K562 (cell line): Measurements from ENCODE around the gene TRAPPC2B. TPM values are rescaled to one million over a fixed set of nuclear protein-coding genes. Genes with fewer than 3 reads are reported as not detected.

ENCODE experiments used
- CLOCK ChIP-seq: fragments of 250-450 bp; sonication (Bioruptor Pico); IDR thresholded peaks from 2 replicates; pipeline ENCODE4 v1.4.0; 2020; ENCODE audit warnings: mild to moderate bottlenecking, moderate library complexity, borderline replicate concordance
- CREB3L1 ChIP-seq: fragments of 450-650 bp; IDR thresholded peaks from 2 replicates; pipeline ENCODE4 v1.6.1; 2014; ENCODE audit warnings: low read depth, mild to moderate bottlenecking, moderate library complexity, borderline replicate concordance
- CXXC5 ChIP-seq: fragments of 250-450 bp; sonication (Bioruptor Pico); IDR thresholded peaks from 2 replicates; pipeline ENCODE4 v1.8.0; 2022; ENCODE audit warnings: inconsistent platforms, mild to moderate bottlenecking, moderate library complexity
- FOS ChIP-seq: IDR thresholded peaks from 3 replicates; pipeline ENCODE4 v1.6.1; 2011; ENCODE audit not compliant: insufficient read length; ENCODE audit errors: extremely low read depth
- HNRNPH1 ChIP-seq: fragments of 200-400 bp; formaldehyde crosslinking; optimal IDR thresholded peaks from 2 replicates; pipeline ENCODE3; 2017; ENCODE audit warnings: low read depth, mild to moderate bottlenecking, low read length, moderate library complexity
- KHSRP ChIP-seq: fragments of 450-650 bp; IDR thresholded peaks from 2 replicates; pipeline ENCODE4 v1.6.1; 2017
- KLF10 ChIP-seq: fragments of 250-450 bp; sonication (Bioruptor Pico); IDR thresholded peaks from 2 replicates; pipeline ENCODE4 v1.6.1; 2021; ENCODE audit warnings: matching md5 sums
- MNT ChIP-seq, 2 experiments: fragments of 450-650 bp; conservative IDR thresholded peaks; 2 replicates each; pipeline ENCODE4 v1.6.1; 2017; ENCODE audit warnings: mild to moderate bottlenecking in 2 of 2, moderate library complexity in 2 of 2
- MYC ChIP-seq, 2 experiments: fragments of 250-450 bp in 1 of 2; sonication (Bioruptor Pico) in 1 of 2; IDR thresholded peaks; 2 replicates each; pipeline versions ENCODE4 v1.5.1 to v1.6.1; 2012 to 2021; ENCODE audit warnings: low read depth in 2 of 2, borderline replicate concordance in 1 of 2, improper control_type of control experiment in 1 of 2, low read length in 1 of 2, mild to moderate bottlenecking in 1 of 2, moderate library complexity in 1 of 2
- POLR3G ChIP-seq: IDR thresholded peaks from 2 replicates; pipeline ENCODE4 v1.6.1; 2011; ENCODE audit not compliant: insufficient read length, insufficient replicate concordance; ENCODE audit errors: extremely low read depth
- RBFOX2 ChIP-seq: fragments of 200-400 bp; formaldehyde crosslinking; IDR thresholded peaks from 2 replicates; pipeline ENCODE4 v1.6.1; 2017; ENCODE audit warnings: low read depth, mild to moderate bottlenecking, low read length, moderate library complexity
- SIRT6 ChIP-seq: IDR thresholded peaks from one replicate; pipeline ENCODE4 v1.6.1; 2012; ENCODE audit warnings: low read depth, mild to moderate bottlenecking, control low read depth, inconsistent platforms, low read length, moderate library complexity
- TCFL5 ChIP-seq: fragments of 250-450 bp; sonication (Bioruptor Pico); conservative IDR thresholded peaks from 2 replicates; pipeline ENCODE4 v1.6.1; 2021; ENCODE audit warnings: mild to moderate bottlenecking, moderate library complexity, matching md5 sums
- ZBTB8A ChIP-seq: fragments of 450-650 bp; IDR thresholded peaks from 2 replicates; pipeline ENCODE4 v1.6.1; 2018; ENCODE audit warnings: mild to moderate bottlenecking, moderate library complexity; ENCODE audit not compliant: partially characterized antibody
- ZNF217 ChIP-seq: sonication (generic); formaldehyde crosslinking; IDR thresholded peaks from 2 replicates; pipeline ENCODE4 v1.8.0; 2022; ENCODE audit warnings: mild to moderate bottlenecking, missing genetic modification reagents
- ZNF696 ChIP-seq: fragments of 250-450 bp; sonication (Bioruptor Pico); conservative IDR thresholded peaks from 2 replicates; pipeline ENCODE4 v1.4.0; 2020; ENCODE audit warnings: mild to moderate bottlenecking, moderate library complexity
- polyA plus RNA-seq, 8 experiments: library from polyadenylated mRNA; depleted of rRNA in 4 of 8; stranded (reverse) in 5 of 8; unstranded in 3 of 8; fragments of >200 nt; fragmentation: Nextera tagmentation in 2 of 8; fragmentation: Illumina TruSeq in 1 of 8; extraction: Ambion mirVana in 2 of 8; extraction: Trizol in 1 of 8; gene quantifications; 2 replicates each; pipeline versions ENCODE4 v1.2.1 to v1.2.3, GENCODE V29; 2011 to 2014; ENCODE audit warnings: inconsistent platforms in 1 of 8, missing spikeins in 1 of 8
- total RNA-seq, 7 experiments: library from RNA; depleted of rRNA in 6 of 7; stranded (reverse); fragments of >200 nt in 6 of 7; fragmentation: Illumina TruSeq in 2 of 7; extraction: Trizol in 2 of 7; gene quantifications; 2 replicates each; pipeline versions ENCODE4 v1.2.1 to v1.2.3, GENCODE V29; 2011 to 2021; ENCODE audit warnings: low replicate concordance in 1 of 7
- TF ChIP-seq, protein P1 (sequence below): fragments of 450-650 bp; IDR thresholded peaks from 2 replicates; pipeline ENCODE4 v1.6.1; 2018; ENCODE audit not compliant: partially characterized antibody

The TRAPPC2B gene
- total and polyA plus RNA-seq, 9 of the 15 experiments (the other 6 are each of a cell fraction or from before 2014, with no cell fraction given): 2.2 to 20.4 (median 4.6) TPM

DNA sequence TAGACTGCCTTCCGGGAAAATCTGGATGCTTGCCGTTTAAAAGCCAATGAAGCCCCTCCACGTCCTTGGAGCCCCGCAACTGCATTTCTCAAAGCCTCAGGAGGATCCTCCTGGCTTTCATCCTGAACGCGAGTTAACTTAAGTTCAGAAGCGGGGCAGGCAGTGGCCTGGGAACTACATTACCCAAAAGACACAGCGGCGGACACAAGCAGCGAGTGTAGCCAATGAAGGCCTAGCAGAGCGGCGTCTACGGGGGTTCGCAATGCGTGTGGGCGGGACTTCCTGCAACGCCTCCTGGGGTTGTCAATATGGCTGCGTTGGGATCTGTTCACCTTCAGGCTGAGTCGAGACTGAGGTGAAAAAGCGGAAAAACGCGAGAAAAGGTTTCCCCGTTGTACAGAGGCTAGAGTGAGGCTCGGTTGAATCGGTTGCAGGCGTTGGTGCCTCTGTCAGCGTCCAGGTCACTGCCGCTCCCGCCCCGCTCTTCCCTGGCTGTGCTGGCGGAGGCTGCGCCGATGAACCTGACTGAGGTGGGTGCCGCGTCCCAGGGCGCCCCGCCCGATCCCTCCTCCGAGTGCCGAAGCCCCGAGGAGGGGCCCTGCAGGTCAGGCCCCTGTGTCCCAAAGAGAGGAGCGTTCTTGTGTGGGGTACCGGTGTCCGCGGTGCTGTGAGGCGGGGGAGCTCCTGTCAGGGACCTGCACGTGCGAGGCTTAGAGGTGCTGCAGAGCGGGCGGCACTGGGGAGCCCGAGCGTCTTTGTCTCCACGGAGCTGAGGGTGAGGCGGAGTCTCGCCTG, 47.7 kb downstream of the TRAPPC2B start, which contains the start of gene ZNF17 (continued):
- peak; percentile 73 for TF ChIP-seq CREB3L1
- no peak for TF ChIP-seq SIRT6
- TF ChIP-seq KHSRP: no peak
- TF ChIP-seq RBFOX2: peak; percentile 62
- peak; percentile 15; the same call in 1 of the 2 replicates for TF ChIP-seq MYC (IDR thresholded peaks at IDR 0.05; ENCODE audit: low read depth, low read length)
- TF ChIP-seq MYC (CRISPR knock-in tag; IDR thresholded peaks at IDR 0.05; ENCODE audit: borderline replicate concordance, low read depth): peak; percentile 80; the same call in 1 of the 2 replicates
- no peak for TF ChIP-seq HNRNPH1
- no peak for TF ChIP-seq POLR3G
- TF ChIP-seq, protein P1, sequence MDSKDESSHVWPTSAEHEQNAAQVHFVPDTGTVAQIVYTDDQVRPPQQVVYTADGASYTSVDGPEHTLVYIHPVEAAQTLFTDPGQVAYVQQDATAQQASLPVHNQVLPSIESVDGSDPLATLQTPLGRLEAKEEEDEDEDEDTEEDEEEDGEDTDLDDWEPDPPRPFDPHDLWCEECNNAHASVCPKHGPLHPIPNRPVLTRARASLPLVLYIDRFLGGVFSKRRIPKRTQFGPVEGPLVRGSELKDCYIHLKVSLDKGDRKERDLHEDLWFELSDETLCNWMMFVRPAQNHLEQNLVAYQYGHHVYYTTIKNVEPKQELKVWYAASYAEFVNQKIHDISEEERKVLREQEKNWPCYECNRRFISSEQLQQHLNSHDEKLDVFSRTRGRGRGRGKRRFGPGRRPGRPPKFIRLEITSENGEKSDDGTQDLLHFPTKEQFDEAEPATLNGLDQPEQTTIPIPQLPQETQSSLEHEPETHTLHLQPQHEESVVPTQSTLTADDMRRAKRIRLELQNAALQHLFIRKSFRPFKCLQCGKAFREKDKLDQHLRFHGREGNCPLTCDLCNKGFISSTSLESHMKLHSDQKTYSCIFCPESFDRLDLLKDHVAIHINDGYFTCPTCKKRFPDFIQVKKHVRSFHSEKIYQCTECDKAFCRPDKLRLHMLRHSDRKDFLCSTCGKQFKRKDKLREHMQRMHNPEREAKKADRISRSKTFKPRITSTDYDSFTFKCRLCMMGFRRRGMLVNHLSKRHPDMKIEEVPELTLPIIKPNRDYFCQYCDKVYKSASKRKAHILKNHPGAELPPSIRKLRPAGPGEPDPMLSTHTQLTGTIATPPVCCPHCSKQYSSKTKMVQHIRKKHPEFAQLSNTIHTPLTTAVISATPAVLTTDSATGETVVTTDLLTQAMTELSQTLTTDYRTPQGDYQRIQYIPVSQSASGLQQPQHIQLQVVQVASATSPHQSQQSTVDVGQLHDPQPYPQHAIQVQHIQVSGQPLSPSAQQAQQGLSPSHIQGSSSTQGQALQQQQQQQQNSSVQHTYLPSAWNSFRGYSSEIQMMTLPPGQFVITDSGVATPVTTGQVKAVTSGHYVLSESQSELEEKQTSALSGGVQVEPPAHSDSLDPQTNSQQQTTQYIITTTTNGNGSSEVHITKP: no peak
- TF ChIP-seq FOS: peak; percentile 79
- TF ChIP-seq TCFL5 (CRISPR knock-in tag): no peak
- peak; percentile 75 to 79 for TF ChIP-seq MNT (conservative IDR thresholded peaks at IDR 0.05)
- TF ChIP-seq ZNF696 (CRISPR knock-in tag): no peak
- no peak for TF ChIP-seq KLF10
- peak; percentile 97 for TF ChIP-seq CXXC5 (CRISPR knock-in tag)
- no peak for TF ChIP-seq CLOCK (CRISPR knock-in tag)
- no peak for TF ChIP-seq ZNF217 (CRISPR knock-in tag)
- no peak for TF ChIP-seq ZBTB8A
